BJ (cell line): ENCODE measurements around the gene CDS2. TPM values are rescaled to one million over a fixed set of nuclear protein-coding genes. Genes with fewer than 3 reads are reported as not detected.

ENCODE experiments used
- CTCF ChIA-PET: fragments of 350-600 bp; formaldehyde crosslinking; extraction: SDS; loops from one replicate; lab custom pipeline; 2021; ENCODE audit warnings: antibody characterized with exemption, inconsistent platforms; lab: Yijun Ruan, JAX
- POLR2A ChIA-PET: fragments of 300-600 bp; sonication (Branson Sonifier 250); formaldehyde crosslinking; extraction: SDS; loops from one replicate; lab custom pipeline; 2021; ENCODE audit warnings: antibody characterized with exemption; lab: Charles Lee
- DNase-seq: peaks from one replicate; pipeline ENCODE4 v3.0.0-alpha.2; 2011; ENCODE audit warnings: low read depth
- H3K27me3 ChIP-seq: 2 replicates; pipeline ENCODE4 v1.6.0; 2011; ENCODE audit warnings: low read length; ENCODE audit not compliant: control insufficient read depth, insufficient read depth
- H3K36me3 ChIP-seq: 2 replicates; pipeline ENCODE4 v1.5.1; 2011; ENCODE audit warnings: low read length; ENCODE audit not compliant: control insufficient read depth, insufficient read depth
- H3K4me3 ChIP-seq: 2 replicates; pipeline ENCODE4 v1.5.1; 2011; ENCODE audit warnings: low read depth, mild to moderate bottlenecking, control low read depth, low read length
- CTCF ChIP-seq: IDR thresholded peaks from 2 replicates; pipeline ENCODE4 v1.5.1; 2011; ENCODE audit warnings: low read depth, mild to moderate bottlenecking, control low read depth, inconsistent platforms, low read length, moderate library complexity; ENCODE audit not compliant: insufficient read depth
- polyA plus RNA-seq: library from polyadenylated mRNA; depleted of rRNA; stranded (reverse); fragments of >200 nt; gene quantifications from 2 replicates; pipeline ENCODE4 v1.2.3, GENCODE V29; 2011

Gene CDS2
- polyA plus RNA-seq, 1 experiment: 25.2 TPM

- no peak for TF ChIP-seq CTCF
- ChIA-PET CTCF (interaction anchor here (0.9 to 13.9 kb wide), 3 partner anchors 12 to 94 kb away, joined by 3 to 246 read pairs (median 7); partner anchors contain the start of gene CDS2), POLR2A (no interaction called here)
- H3K4me3 ChIP-seq: no peak overlapping the region
- no peaks in the 10 kb centered on the region for H3K36me3 ChIP-seq
- no peaks in the 10 kb centered on the region for H3K27me3 ChIP-seq
- DNase-seq: no peak
Observed at GRCh38 chr20:5220321-5221060, 93.7 kb downstream of the CDS2 start.

DNA sequence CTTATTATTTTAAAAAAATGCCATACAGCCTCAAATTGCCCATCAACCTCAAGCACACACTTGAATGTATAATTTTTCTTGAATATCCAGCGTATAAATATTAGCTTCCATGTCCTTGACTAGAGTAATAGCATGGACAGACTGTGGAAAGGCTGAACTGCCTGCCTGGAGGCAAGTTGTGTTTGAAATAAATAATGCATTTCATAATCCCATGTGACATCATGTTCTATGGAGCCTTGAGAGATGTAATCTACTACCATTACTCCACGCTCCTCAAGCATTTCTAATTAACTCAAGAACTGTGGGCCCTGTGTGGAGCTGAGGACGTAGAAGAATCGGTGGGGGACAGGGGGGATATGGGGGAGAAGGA is 94.2 kb downstream of the CDS2 start:
- Histone ChIP-seq H3K27me3 (no peaks in the 10 kb centered on the region), H3K4me3 (no peak overlapping the region), H3K36me3 (no peaks in the 10 kb centered on the region)
- ChIA-PET POLR2A (no interaction called here), CTCF (interaction anchor here (0.9 to 13.9 kb wide), 3 partner anchors 13 to 95 kb away, joined by 3 to 246 read pairs (median 7); partner anchors contain the start of gene CDS2)
- no peak for TF ChIP-seq CTCF
- no peak for DNase-seq

GRCh38 chr20:5222919-5223634 is 96.3 kb downstream of the CDS2 start:
- ChIA-PET CTCF (interaction anchor here (0.5 to 13.9 kb wide), 20 partner anchors 10 to 188 kb away, joined by 3 to 246 read pairs (median 3); partner anchors contain the start of genes CDS2 and PCNA), POLR2A (no interaction called here)
- Histone ChIP-seq H3K4me3 (no peak overlapping the region), H3K27me3 (no peaks in the 10 kb centered on the region), H3K36me3 (no peaks in the 10 kb centered on the region)
- peak; percentile 13 for DNase-seq
- peak; percentile 95 for TF ChIP-seq CTCF

DNA sequence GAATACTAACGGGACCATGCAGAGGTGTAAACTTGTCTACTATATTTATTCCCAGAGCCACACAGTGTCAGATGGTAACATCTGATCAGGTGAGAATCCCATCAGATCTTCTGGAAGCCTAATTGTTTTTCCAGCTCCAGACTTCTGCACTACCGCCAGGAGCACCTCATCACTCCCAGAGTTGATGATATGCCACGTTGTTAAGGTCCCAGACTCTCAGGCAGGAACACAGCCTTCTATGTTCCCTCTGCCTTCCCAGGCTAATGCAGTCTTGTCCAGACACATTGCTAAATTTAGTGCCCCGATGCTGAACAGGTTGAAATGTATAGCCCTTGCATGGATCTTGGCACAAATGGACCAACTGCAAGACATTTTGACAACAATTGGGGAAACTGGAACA is 103.7 kb downstream of the CDS2 start:
- CTCF ChIA-PET: interaction anchor here (0.6 to 2.5 kb wide), 2 partner anchors 19 to 25 kb away, joined by 3 to 13 read pairs; no protein-coding TSS in a partner anchor
- TF ChIP-seq CTCF: no peak
- H3K36me3 ChIP-seq: no peaks in the 10 kb centered on the region
- POLR2A ChIA-PET: no interaction called here
- no peaks in the 10 kb centered on the region for H3K27me3 ChIP-seq
- no peak overlapping the region for H3K4me3 ChIP-seq
- DNase-seq: no peak

DNA sequence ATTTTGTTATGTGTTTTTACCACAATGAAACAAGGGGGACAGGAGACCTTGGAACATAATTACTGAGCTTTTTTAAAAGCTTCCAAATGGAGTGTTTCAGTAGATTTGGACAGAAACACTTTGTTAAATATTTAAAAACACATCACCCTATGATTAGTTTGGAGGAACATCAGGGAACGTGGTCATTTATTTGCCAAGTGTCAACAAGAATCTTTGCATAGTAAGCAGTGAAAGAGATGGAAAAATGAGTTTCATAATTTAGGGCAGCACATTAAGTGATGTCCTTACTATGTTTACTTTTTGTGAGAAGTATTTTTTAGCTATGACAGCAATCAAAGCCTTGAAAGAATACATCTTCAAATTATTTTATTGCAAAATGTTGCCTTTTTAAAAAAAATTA is 107.3 kb downstream of the CDS2 start:
- ChIA-PET CTCF (interaction anchor here (2.7 kb wide), 1 partner anchor 11 kb away, joined by 14 read pairs; no protein-coding TSS in a partner anchor), POLR2A (no interaction called here)
- H3K36me3 ChIP-seq: no peaks in the 10 kb centered on the region
- no peaks in the 10 kb centered on the region for H3K27me3 ChIP-seq
- H3K4me3 ChIP-seq: no peak overlapping the region
- TF ChIP-seq CTCF: no peak
- DNase-seq: no peak
